Measurements from ENCODE around the gene MSH2.

GRCh38 chr2:47457268-47457667 lies 54.3 kb downstream of the MSH2 start:
- TF ChIP-seq CREB5 (CRISPR knock-in tag; IDR thresholded peaks at IDR 0.05; ENCODE audit: low read depth) (no peak), ISL1 (CRISPR knock-in tag; IDR thresholded peaks at IDR 0.05) (no peak), GLIS3 (CRISPR knock-in tag; IDR thresholded peaks at IDR 0.05) (no peak), POU6F1 (CRISPR knock-in tag; IDR thresholded peaks at IDR 0.05; ENCODE audit: borderline replicate concordance, low read depth) (no peak), TOX (CRISPR knock-in tag; IDR thresholded peaks at IDR 0.05; ENCODE audit: borderline replicate concordance) (no peak)

Data from SK-N-SH treated with all-trans-retinoic acid at 6 μM for 48 hours (cell line).